ENCODE measurements around the gene RAB37.

RAB37 gene, protein sequence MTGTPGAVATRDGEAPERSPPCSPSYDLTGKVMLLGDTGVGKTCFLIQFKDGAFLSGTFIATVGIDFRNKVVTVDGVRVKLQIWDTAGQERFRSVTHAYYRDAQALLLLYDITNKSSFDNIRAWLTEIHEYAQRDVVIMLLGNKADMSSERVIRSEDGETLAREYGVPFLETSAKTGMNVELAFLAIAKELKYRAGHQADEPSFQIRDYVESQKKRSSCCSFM

DNA sequence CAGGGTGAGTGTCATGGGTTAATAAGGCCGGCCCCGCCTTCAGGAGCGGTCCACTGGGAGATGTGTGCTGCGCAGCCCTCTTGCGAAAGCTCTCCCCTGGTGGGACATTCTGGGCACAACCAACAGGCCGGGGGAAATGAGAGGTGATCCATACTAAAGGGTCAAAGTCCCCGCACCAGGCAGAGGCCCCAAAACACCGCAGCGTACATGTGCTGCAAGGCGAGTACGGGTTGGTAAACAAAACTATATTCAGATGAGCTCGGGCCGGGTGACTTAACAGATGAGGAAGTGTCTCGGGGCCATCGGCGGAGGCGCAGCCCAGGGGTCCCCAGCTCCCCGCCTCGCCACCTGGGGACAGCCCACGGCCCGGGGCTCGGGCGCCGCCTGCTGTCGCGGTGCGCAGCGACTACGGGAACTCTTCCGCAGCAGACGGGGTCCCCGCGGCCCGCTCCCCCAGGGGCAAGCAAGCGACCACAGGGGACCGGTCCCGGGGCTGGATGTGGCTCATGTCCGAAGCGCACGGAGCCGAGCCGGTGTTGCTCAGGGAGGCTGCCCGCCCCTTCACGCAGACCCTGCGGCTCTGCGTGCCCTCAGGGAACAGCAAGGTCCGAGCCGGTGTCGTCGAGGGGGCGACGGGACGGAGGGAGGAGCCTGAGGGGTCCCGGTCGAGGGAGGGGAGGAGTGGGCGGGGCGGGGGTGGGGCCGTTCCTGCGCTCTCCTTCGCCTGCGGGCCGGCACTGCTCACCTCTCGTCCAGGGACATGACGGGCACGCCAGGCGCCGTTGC lies at the start of gene RAB37:
TSS of gene RAB37 (plus strand) at position 744 of the 786 bp plus-strand sequence. CDS start at position 761, 17 bp downstream.
- DNase-seq = no peak

DNA sequence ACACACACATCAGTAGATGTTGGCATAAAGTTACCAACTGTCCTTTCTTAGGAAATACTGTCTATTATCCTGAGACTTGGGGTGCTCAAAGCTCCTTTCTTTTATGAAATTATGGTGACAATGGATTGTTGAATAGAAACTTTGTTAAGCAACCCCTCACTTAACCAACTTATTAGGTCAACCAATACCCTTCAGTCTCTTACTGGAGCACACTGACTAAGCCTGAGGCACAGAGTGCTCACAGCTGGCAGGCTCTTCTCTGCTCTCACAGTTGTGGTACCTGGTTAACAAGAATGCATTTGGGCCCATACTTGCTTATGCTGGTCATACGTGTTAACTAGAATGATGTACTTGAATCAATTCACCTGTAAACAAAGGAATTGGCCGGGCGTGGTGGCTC lies 49.2 kb upstream of the RAB37 start:
- no peak for DNase-seq

DNA sequence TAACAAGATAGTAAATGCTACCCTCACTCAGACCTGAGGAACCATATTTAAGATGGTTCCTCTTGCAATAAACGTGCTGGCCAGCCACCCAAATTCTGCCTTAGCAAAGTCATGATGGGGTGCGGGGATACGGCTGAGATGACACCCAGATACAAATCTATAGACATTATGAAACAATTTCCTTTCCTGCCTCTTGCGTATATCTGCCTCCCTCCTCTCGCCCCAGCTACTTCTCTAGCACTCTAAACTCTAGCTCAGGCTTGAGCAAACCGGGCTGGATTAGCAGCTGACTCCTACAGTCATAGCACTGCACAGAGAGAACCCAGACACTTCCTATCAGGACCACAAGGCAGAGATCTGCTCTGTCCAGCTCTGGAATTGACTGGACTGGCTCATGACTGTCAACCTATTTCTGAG lies 46.6 kb upstream of the RAB37 start:
- DNase-seq = no peak

DNA sequence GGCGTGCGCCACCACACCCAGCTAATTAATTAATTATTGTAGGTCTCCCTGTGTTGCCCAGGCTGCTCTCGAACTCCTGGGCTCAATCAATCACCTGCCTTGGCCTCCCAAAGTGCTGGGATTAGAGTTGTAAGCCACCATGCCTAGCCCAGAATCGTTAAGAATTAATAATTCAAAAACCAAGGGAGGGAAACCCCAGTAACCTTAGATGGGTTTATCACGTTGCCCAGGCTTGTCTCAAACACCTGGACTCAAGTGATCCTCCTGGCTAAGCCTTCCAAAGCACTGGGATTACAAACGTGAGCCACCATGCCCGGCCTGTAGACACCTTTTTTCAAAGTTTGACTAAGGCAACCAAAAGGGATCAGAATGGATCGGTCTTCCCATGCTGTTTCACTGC lies 45.9 kb upstream of the RAB37 start:
- no peak for DNase-seq

DNA sequence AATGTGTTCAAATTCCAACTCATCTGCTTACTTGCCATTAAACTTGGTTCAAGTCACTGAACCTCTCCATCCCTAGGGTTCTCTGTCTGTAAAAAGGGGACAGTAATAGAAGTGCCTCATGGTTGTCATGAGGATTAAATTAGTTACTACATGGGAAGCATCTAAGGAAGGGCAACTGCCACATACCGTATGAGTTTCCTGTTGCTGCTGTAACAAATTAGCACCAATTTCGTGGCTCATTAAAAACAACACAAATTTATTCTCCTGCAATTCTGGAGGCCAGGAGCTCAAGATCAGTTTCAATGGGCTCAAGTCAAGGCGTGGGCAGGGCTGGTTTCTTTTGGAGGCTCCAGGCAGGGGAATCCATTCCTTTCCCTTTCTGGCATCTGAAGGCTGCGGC lies 43.0 kb upstream of the RAB37 start:
- DNase-seq = no peak

DNA sequence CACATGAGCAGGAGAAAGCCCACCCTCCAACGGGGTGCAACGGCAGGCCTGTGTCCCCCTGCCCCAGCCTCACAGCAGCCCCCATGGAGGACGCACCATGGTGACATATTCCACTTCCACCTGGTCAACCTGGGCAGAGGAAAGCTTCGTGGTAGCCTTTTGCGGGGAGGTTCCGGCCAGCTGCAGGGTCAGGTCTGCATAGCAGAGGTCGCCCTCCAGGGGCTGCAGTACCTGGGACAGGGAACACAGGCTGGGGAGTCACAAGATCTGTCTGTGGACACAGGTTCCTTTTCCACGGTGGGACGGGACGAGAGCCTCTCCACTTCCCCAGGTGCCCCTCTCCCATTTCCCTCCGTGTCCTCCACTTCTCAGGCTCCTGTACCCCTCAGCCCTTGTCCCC lies 41.4 kb upstream of the RAB37 start:
- DNase-seq = no peak

DNA sequence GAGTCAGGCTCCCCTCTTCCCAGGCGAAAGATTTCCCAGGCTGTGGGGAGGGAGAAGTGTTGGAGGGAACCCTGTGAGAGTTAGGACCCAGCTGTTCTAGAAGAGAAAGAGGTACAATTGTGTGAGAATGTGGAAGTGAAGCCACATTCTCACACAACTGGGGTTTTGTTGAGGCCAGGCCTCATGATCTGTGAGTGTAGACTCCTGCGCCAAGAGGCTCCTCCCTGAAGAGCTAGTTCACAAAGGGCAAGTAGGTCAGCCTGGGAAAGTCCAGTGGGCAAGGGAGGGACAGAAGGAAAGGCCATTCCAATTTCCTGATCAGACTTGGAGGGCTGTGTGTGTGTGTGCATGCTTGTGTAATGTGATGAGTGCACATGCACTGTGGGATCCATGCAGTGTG lies 39.5 kb upstream of the RAB37 start:
- DNase-seq = no peak

DNA sequence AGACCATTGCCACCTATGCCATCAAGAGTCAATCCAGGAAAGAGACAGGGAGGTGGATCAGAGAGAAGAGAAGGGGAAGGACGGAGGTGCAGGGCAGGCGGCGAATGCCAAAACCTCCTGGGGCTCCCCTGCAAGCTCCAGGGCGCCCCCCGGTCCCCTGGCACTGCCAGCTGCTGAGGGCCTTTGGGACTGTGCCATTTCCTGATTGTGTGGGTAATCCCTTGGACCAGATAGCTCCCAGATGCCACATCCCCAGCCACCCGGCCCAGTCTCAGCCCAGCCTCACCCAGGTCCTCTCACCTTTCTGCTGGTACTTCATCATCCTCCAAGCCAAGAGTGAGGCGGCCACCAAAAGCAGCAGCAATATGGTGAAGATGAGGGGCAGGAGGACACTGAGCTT lies 39.0 kb upstream of the RAB37 start:
- no peak for DNase-seq

DNA sequence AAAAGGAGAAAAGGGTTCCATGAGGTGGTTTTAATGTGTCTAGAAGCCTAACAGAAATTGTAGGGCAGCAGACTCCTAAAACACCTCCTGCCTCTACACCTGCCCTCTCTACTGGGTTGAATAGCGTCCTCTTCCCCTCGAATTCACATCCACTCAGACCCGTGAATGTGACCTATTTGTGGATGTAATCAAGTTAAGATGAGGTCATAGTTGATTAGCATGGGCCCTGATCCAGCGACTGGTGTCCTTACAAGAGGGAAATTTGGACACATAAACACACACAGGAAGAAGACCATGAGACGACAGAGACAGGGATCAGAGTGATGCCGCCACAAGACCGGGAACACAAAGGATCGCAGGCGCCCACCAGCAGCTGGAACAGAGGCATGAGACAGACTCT lies 37.8 kb upstream of the RAB37 start:
- no peak for DNase-seq

DNA sequence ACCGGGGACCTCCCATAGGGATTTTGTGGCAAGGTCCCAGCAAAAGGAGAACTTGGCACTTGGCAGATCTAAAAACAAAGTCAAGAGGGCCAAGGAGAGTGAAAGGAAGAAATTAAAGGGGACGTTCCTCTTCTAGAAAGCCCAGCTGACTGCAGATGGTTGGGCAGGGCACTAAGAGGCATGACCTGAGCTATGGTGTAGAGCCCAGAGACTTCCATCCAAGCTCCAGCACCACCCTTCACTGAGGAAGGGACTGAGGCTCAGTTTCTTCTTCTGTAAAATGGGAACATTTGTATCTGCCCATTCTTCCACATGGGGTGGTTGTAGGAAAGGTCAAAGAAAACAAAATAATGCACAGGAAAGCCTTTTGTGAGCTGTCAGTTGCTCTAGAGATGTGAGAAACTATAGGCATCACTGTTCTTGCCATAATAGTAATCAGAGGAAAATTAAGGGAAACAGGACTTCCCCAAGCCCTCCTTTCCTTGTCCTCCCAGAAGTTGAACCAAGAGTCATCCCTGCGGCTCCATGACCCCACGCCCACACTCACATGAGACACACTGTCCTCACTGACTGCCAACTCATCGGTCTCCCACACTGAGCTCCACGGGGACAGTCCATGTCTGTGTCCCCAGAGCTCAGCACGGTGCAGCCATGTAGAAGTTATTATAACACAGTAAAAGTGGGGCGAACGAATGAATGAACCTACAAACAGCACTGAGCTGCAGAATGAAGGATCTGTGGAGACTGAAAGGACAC lies 34.8 kb upstream of the RAB37 start:
- DNase-seq = no peak

DNA sequence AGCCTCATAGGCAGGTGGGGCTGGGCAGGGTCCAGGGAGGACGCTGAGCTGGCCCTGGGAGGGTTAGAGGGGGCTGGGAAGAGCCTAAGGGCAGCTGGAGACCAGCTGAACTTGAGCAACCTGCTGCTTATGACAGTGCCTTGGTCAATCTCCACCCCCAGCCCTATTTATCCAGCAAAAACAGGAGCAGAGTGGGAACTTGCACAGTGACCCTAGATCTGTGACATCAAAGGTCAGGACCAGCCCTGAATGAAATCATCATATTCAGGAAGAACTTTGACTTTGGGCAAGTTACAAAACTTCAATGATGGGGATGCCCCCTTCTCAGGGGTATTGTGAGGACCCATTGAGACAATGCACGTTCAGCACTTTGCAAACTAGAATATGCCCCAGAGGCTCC lies 33.7 kb upstream of the RAB37 start:
- no peak for DNase-seq

DNA sequence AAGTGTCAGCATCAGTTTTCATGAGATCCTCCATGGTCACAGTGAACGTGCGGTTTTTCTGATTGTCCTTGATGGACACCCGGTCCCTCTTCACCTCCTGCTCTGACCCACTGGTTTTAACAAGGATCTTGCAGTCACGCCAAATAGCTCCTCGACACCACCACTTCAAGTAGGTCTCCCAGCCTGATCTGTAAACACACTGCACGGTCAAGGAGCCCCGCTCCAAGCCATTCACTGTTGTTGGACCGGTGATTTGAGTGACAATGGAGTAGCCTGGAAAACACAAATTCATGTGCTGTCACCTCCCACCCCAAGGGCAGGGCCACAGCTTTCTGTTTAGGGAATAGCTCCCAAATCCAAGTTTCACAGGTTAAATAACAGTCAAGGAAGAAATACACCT lies 32.5 kb upstream of the RAB37 start:
- DNase-seq = no peak

DNA sequence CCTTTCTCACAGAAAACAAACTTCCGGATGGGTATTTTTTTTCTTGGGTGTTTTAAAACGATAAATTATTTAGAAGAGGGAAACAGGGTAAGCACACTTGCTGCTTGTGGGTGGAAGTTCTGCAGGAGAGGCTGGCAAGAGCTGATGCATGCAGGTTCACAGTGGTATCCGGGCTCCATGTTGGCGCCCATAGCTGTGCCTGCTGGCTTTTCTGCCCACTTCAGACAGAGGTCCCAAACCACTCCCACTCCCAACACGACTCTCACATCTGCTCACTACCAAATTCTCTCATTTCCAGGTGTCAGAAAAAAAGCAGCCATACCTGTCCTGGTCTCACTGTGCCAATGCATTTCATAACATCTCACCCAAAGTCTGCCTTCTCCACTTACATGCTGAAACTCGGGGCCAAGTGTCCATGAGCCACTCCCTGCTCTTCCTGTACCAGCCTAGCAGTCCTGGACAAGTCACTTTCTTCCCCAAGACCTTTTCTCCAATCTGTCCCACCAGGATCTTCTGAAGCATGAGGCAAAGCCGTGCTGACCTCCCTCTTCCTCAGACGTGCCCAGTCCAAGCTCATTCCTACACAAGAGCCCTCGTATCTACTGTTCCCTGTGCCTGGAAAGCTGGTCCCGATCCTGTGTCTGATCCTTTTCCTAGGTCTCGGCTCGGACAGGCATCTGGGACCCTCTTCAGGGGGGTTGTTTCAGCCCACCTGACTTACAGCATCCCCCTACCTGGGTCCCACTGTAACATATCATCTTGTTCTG lies 25.8 kb upstream of the RAB37 start:
- DNase-seq = no peak

DNA sequence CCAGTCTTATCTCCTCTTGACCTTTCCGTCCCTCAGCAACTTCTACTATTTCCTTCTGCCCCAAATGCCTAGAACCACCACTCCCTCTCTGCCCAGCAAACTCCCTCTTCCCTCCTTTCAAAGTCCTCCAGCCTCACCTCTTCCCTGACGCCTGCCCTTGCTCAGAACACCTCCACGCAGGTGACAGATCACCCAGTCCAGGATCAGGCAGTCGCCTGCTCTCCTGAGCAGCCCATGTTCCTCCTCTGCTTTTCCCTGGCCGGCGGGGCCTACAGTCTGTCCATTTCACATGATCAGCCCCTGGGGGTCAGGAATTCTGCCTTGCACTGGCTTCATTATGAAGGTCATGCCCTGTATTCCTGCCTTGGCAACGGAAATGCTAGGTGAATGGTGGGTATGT lies 24.8 kb upstream of the RAB37 start:
- DNase-seq = no peak

DNA sequence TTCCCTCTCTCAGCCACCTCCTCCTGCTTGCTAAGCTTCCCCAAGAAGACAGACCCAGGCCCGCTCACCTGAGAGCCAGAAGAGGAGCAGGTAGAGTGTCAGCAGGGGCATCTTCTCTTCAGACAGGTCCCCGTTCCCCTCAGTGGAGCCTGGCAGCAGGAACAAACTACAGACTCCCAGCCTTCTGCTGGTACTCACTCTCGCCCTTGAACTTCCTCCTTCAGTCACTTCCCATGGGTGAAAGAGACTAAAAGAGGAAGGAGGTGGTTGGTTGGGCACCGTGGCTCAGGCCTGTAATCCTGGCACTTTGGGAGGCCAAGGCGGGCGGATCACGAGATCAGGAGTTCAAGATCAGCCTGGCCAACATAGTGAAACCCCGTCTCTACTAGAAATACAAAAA lies 24.3 kb upstream of the RAB37 start, which contains the start of gene CD300LF:
TSS of gene CD300LF (minus strand) at position 168 of the 400 bp plus-strand sequence. CDS start at position 111, 57 bp downstream.
- no peak for DNase-seq

DNA sequence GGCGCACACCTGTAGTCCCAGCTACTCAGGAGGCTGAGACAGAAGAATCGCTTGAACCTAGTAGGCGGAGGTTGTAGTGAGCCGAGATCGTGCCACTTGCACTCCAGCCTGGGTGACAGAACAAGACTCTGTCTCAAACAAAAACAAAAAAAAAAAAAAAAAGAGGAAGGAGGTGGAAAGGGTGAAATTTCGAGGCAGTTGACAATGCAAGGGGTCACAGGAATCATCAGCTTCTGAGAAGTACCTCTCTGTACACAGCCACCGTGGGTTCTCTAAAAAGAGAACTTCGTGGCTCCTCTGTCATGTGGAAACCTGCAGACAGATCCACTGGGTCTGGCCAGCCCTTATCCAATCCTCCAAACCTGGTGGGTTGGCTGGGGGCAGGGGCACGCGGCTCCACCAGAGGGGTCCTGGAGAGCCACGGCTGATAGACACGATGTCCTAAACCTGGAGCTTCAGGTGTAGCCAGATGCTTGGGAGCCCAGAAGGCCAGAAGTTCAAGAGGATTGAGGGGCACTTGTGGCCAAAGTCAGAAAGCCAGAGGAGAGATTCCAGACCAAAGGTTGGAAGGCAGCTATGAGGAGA lies 23.8 kb upstream of the RAB37 start:
- DNase-seq = no peak

DNA sequence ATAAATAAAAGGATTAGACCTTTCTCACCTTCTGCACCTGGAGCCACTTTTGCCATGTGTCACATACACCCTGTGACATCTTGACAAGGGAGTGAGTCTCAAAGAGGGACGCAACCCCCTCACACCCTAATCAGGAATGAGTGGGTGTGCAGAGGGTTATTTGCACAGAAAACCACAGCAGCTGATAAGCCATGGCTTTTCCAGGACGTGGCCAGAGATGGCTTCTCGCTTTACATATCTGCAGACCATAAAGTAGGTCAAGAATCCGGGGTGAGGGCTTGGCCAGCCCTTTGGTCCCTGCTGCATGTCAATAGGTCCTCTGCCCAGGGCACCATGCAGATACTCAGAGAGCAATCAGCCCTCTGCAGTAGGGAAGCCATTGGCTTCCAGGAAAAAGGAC lies 21.9 kb upstream of the RAB37 start:
- DNase-seq = no peak

DNA sequence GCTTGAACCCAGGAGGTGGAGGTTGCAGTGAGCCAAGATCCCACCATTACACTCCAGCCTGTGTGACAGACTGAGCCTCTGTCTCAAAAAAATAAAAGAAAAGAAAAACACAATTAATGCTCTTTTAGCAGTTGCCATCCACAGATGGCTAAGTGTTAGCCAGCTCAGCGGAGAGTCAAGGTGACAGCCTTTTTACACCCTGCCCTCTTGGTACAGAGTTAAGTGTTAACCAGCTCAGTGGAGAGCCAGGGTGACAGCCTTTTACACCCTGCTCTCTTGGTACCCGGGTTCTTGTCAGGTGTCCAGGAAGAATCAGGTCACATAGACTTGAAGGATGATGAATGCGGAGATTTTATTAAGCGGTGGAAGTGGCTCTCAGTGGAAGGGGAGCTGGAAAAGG lies 16.6 kb upstream of the RAB37 start:
- no peak for DNase-seq

DNA sequence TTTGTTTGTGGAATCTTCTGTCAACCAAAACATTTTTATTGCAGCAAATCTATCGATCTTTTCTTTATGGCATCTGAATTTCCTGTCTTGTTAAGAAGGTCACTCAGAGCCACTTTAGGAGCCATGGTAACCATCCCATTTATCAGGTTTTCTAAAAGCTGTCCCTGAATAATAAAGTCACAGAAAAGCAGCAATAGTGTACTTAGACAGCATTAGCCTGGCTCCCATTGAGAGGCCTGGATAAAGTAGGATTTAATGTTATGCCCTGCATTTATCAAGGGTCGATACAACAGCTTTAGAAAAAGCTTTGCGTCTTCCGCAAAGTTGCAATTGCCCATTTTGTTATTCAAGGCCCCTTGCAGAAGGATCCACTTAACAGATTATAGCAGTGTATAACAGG lies 14.3 kb upstream of the RAB37 start:
- no peak for DNase-seq

DNA sequence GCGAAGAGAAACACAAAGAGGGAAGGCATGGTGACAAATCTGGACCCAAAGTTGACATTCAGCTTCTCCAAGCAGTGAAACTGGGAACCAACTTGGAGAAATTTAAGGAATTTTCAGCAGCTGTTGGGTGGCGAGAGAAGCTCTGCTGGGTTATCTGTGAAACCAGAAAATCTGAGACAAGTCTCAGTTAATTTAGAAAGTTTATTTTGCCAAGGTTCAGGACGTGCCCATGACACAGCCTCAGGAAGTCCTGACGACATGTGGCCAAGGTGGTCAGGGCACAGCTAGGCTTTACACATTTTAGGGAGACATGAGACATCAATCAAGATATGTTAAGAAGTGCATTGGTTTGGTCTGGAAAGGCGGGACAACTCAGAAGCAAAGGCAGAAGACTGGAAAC lies 13.2 kb upstream of the RAB37 start:
- no peak for DNase-seq

DNA sequence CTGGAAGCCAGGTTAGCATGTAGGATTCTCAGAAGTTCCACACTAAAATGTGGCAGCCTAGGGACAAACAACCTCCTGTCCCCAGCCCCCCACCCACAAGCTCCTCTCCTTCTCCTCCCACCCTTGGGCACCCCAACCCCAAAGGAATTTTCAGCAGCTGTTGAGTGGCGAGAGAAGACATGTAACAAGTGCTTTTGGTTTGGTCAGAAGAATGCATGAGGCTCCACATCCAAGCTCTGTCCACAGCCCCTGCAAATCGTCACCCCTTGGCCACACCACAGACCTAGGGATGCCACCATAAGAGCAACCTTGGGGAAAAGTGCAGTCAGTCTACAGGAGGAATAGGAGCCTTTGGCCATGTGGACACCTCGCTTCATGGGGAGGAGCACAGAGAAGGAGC lies 11.9 kb upstream of the RAB37 start:
- DNase-seq = no peak

DNA sequence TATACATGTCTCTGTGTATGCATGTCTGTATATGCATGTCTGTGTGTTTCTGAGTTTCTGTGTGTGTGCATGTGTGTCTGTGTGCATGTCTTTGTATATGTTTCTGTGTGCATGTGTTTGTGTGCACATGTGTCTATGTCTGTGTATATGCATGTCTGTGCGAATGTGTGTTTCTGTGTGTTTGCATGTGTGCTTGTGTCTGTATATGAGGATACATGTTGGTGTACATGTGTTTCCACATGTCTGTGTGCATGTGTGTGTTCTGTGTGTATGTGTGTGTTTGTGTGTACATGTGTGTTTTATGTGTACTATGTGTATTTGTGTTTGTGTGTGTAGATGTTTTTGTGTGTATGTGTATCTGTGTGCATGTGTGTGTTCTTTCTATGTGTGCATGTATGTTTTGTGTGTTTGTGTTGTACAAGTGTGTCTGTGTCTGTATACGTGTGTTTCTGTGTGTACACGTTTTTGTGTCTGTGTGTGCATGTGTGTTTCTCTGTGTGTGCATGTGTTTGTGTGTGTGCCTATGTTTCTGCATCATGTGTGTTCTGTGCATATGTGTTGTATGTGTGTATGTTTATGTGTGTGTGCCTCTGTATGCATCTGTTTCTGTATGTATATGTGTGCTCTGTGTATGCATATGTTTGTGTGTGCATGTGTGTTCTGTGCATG lies 8.9 kb upstream of the RAB37 start:
- no peak for DNase-seq

All from NCI-H2081 treated with DMSO at 0.1 percent for 48 hours (cell line).